ENCODE data around the gene THOC6.
"Not testable (repeated sequence)": the region's sequence is repeated elsewhere in the genome, so short reads cannot be mapped to it uniquely, and the experiment has no call there.

The THOC6 gene

DNA sequence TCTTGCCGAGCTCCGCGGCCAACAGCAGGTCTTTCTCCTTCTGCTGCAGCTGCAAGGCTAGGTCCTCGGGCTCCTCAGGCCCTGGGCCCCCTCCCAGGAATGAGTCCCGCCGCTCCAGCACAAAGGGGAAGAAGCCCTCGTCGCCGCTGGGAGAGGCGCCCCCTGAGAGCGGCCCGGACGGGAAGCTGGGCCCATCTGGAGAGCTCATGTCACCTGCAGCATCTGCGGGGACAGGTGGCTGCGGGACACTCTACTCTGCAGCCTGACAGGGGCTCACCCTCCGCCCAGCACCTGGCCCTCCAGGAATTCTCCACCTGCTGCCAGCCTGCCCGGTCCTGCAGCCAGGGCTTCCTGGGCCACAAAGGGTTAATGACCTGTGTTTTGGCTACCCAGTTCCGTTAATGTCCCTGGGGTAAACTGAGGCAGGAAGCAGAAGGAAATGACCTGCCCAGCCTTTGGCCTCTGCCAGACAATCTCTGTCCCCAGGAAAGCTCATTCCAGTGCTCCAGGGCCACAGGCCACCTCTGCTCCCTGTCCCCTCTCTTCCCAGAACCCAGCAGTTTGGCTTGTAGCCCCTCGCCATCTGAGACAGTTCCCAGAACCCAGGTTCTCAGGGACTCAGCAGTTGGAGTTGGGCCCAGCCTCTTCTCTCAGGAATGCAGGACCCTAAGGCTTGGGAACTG is 11.6 kb downstream of the THOC6 start:
- DNase-seq: no peak

DNA sequence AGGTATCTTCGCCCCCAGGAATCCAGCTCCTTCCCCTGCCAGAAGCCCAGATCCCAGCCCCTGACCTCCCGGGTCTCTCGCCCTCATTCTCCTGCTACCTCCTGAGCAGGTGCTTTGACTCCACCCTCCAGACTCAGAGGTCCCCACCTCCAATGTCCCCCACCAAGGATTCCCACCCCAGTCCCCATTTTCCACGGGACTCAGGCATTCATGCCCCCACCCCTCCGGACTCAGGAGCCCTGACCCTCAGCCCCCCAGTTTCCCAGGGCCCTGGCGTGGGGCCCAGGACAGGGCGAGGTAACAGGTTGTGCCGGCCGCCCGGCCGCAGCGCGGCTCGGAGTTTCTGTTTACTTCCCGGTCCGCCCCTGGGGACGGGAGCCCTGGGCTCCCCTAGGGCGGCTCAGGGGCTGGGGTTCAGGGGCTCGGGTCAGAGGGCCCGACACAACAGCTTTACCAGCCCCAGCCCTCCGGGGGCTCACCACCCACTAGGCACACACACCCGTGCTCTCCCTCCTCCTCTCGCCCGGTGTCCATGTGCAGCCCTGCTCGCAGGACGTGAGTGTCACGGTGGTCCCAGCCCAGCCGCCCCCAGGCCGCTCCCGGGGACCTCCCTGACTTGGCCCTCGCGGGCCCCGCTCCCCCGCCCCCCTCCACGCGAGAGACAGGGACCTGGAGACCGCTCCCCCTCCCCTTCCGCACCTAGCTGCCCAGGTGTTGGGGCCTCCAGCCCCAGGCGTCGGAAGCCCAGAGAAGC is 12.3 kb downstream of the THOC6 start:
- no peak for DNase-seq

DNA sequence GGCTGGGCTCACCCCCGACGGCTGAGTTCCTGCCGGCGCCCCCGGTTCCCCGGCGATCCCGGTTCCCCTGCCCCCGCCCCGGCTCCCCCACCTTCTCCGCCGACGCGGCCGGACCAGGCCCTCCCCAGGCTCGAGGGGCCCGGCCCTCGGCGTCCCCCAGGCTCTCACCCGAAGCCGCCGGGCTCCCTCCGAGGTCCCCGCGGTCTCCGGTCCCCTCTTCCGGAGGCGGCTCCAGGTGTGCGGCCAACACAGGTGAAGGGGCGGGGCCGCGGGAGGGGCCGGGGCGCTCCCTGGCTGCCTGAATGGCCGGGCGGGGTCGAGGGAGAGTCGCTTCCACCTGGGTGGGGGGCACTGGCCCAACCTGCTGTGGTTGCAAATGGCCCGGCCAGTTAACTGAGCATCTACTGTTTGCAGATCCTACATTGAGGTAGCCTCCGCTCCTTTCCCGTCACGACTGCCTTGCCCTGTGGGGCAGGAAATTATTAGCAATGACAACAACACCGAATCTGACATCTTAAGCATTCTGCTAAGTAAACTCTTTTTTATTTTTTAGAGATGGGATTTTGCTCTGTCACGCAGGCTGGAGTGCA is 13.0 kb downstream of the THOC6 start, which contains the start of gene BICDL2:
BICDL2 (minus strand) TSS at position 219 of the 590 bp plus-strand sequence. CDS start 1,448 bp downstream, outside the sequence.
- no peak for DNase-seq

DNA sequence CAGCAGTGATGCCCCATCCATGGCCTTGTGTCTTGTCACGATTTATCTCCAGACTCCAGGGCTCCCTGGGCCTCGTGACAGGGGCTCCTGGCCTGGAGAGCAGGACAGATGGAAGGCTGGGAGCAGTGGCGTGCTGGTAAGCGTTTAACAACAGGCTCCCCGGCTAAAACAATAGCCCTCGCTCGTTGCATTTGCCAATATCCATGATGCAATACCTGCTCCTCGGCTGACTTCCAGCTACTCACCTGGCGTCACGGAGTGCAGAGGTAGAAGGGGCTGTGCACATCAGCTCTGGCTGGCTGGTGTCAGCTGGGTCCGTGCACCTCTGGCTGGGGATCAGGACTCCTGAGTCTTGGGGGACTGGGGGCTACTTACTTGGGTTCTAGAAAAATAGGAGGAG is 14.4 kb downstream of the THOC6 start:
- no peak for DNase-seq

DNA sequence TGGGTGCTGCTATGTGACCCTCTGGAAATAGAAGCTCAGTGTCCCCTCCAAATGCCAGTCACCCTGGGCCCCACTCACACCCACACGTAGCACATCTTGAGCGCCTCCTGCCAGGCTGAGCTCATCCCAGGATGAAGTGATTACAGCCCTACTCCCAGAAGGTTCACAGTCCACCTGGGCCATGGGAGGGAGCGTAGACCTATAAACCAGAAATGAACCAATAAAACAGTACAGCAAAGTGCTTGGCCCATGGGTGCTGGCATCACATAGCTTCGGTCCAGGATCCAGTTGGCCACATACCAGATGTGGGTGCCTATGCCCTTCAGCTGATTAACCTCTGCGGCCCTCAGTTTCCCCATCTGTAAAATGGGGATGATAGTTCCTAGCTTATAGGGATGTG is 15.1 kb downstream of the THOC6 start:
- no peak for DNase-seq

DNA sequence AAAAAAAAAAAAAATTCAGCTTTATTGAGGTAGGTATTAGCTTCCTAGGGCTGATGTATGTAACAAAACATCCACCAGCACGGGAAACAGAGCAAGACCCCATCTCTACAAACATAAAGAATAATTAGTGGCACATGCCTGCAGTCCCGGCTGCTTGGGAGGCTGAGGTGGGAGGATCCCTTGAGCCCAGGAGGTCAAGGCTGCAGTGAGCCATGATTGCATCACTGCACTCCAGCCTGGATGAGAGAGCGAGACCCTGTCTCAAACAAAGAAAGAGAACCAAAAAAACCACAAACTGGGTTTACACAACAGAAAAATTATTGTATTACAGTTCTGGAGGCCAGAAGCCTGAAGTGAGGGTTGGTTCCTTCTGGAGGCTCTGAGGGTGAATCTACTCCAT is 18.5 kb downstream of the THOC6 start:
- no peak for DNase-seq

DNA sequence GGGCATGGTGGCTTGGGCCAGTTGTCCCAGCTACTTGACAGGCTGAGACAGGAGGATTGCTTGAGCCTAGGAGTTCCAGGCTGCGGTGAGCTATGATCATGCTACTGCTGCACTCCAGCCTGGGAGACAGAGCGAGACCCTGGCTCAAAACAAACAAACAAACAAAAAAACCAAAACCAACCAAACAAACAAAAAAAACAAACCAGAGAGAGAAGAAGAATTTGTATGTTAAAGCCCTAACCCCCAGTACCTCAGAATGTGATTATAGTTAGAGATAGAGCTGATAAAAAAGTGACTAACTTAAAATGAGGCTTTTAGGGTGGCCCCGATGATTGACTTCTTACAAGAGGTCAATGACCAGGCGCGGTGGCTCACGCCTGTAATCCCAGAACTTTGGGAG is 20.9 kb downstream of the THOC6 start:
- no peak for DNase-seq

DNA sequence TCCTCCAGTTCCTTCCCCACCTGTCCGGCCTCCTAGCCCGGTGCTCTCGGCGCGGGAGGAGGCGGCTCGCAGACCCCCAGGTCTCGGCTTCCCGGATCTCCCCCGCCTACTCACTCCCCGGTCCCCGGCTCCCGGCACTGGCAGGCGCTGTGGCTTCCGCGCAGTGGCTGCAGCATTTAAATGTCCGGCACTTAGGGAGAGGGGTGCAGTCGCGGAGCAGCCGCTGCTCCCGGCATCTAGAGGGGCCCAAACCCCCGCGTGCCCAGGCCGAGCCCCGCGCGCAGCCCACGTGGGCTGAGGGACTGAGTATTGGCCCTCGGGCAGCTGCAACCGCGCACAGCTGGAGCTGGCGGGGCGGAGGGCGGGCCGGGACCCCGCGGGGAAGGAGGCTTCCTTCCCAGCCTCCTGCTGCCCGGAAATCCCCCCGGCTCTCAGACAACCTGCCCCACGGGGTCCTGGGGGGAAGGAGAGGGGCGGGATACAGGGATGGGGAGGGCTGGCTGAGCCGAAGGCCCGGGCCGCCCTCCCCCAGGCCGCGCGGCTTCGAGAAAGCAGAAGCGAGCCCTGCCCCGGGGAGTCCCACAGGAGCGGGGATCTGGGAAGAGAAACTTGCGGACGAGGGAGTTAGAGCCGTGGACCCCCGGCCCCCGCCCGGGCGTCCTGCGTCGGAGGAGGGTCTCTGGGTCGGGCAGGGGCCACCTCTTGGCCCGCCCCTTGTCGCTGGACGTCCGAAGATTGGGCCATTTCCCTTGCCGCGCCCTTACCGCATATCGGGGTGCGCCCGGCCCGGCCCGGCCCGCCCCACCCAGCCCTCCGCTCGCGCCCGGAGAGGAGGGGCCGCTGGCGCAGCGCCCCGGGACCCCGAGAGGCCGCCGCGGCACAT is 22.2 kb downstream of the THOC6 start, which contains the start of gene MMP25:
MMP25 (plus strand) TSS at position 804 of the 883 bp plus-strand sequence. CDS start 357 bp downstream, outside the sequence.
- DNase-seq: no peak

DNA sequence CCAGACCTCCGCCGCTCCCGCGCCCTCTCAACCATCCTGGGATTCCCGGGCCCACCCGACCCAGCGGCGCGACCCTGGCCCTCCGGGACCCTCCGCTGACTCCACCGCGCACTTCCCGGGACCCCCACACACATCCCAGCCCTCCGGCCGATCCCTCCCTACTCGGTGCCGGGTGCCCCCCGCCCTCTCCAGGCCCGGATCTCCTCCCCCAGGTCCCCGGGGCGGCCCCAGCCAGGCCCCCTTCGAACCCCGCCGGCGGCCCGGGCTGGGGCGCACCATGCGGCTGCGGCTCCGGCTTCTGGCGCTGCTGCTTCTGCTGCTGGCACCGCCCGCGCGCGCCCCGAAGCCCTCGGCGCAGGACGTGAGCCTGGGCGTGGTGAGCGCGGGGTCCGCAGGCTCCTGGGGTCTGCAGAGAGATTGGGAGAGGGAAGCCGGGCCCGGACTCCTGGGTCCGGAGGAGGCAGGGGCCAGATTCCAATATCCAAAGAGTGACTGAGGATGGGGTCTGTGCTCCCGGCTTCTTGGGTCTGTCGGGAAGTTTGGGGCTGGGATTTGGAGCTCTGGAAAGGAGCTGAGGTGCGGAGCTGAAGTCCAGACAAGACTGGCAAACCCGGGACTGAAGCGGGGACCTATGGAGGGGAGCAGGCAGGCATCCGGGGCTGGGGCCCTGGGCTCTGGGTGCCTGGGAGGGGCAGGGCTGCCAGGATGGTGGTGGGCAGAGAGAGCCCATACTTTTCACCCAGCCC is 23.0 kb downstream of the THOC6 start:
- no peak for DNase-seq

DNA sequence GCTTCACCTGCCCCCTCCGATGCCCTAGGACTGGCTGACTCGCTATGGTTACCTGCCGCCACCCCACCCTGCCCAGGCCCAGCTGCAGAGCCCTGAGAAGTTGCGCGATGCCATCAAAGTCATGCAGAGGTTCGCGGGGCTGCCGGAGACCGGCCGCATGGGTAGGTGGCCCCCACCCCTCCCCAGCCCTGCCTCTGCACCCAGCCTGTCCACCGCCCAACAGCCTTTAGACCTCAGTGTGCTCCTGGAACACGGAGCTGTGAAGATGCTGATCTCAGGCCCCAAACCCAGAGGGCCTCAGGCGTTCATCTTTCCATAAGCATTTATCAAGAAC is 23.5 kb downstream of the THOC6 start:
- no peak for DNase-seq

DNA sequence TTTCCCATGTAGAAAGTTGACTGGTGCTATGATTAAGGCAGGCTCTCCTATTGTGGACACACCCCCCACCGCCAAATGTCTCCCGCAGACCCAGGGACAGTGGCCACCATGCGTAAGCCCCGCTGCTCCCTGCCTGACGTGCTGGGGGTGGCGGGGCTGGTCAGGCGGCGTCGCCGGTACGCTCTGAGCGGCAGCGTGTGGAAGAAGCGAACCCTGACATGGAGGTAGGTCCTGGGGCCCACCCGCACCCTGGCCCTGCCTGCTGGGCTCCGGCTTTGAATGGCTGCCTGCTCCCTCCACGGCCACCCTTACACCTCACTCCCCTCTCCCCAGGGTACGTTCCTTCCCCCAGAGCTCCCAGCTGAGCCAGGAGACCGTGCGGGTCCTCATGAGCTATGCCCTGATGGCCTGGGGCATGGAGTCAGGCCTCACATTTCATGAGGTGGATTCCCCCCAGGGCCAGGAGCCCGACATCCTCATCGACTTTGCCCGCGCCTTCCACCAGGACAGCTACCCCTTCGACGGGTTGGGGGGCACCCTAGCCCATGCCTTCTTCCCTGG is 26.2 kb downstream of the THOC6 start:
- DNase-seq: no peak

DNA sequence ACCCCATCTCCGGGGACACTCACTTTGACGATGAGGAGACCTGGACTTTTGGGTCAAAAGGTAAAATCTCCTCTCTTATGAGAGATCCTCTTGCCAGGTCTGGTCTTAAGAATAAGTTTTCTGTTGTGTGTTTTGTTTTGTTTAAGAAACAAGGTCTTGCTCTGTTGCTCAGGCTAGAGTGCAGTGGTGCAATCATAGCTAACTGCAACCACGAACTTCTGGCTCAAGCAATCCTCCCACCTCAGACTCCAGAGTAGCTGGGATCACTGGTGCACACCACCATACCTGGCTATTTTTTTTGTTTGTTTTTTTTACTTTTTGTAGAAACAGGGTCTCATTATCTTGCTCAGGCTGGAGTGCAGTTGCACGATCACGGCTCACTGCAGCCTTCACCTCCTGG is 26.7 kb downstream of the THOC6 start:
- DNase-seq: no peak

DNA sequence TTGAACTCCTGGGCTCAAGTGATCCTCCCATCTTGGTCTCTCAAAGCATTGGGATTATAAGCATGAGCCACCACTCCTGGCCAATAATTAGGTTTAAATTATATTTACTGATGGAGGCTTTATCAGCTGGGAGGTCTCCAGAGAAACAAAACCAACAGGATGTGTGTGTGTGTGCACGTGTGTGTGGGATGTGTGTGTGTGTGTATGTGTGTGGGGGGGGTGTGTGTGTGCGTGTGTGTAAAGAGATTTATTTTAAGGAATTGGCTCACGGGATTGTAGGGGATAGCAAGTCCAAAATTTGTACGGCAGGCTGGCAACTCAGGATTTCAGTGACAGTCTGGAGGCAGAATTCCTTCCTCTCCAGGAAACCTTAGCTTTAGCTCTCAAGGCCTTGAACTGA is 27.2 kb downstream of the THOC6 start:
- no peak for DNase-seq

DNA sequence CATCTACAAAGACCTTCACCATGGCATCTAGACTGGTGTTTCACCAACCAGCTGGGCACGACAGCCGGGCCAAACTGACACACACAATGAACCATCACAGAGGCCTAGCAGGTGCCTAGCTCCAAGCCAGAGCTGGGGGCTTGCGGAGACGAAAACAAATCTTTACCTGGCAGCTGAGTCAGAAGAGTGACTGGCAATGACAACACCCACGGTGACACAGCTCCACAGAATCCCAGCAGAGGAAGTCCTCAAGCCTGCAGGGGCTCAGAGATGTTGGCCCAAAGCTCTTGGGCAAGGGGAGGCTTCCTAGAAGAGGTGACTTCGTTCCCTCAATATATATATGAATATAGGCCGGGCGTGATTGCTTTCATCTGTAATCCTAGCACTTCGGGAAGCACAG is 27.7 kb downstream of the THOC6 start:
- DNase-seq: no peak

DNA sequence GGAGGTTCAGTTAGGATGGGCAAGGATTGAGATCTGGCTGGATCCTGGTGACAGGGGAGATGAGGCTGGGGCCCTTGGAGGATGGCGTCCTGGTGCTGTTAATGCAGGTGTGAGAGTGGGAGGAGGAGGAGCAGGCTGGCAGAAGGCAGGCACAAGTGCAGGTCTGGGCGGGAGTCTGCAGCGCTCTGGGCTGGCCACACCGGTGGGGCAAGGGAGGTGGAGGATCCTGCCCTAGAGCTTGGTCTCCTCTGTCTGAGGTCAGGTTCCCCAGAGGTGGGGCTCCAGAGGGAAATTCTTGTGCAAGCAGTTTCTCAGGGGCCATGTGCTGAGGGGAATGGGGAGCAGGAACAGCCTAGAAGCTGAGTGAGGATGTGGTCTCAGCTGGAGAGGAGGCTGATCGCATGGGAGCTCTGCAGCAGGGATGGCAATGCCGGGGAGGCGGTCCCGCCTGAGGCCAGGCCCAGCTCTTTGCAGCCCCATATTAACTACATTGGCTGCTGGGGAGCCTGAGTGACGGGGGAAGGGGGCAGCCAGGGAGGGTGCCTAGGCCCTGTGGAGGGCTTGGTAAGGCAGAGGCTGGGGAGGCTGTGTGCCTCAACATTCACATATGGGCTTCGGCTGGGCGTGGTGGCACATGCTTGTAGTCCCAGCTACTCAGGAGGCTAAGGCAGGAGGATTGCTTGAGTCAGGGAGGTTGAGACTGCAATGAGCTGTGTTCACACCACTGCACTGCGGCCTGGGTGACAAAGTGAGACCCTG is 28.9 kb downstream of the THOC6 start:
- DNase-seq: not testable (repeated sequence)

DNA sequence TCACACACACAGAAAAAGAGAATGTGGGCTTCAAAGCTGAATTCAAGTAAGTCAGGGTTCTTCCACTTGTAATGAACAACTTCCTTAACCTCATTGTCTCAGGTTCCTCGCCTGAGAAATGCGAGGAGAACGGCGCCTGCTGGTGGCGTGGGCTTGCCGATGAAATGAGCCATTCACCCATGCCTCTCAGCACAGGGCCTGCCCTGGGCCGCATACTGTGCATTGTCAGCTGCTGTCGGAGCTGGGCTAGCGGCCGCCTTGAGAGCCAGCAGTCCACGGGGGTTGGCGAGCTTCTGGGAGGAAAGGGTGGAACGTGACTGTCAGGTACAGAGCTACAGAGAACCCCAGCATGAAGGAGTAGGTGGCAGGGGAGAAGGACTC is 29.5 kb downstream of the THOC6 start:
- not testable (repeated sequence) for DNase-seq

DNA sequence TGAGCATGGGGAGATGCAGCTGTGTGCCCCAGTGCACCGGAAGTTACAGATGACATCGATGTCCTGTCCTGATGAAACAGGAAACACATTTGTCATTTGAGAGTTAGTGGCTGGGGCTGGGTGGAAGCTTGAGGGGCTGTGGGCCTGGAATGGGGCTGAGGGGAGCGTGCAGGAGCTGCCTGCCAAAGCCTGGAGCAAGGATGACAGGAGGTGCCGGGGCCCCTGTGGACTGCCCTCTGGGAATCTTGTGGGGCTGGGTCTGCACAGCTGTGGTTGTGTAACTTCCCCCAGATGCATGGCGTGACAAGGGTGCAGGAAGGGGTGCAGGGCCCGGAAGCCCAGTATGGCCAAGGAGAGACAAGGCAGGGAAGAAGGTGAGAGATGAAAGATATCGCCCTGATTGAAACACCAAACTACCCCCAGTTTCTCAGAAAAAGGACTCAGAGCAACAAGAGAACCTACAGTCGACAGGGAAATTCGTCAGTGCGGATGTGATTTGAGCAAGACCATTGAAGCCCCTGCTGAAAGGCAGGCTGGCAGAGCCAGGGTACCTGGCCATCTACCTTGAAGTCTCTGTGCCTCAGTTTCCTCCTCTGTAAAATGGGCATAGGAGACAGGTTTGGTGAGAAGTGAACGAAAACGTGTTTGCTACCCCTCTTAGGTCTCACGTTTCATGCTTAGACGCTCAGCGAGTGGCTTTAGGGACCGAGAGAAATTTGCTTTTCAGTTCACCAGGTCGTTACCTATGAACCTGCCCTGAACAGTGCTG is 31.3 kb downstream of the THOC6 start:
- no peak for DNase-seq

DNA sequence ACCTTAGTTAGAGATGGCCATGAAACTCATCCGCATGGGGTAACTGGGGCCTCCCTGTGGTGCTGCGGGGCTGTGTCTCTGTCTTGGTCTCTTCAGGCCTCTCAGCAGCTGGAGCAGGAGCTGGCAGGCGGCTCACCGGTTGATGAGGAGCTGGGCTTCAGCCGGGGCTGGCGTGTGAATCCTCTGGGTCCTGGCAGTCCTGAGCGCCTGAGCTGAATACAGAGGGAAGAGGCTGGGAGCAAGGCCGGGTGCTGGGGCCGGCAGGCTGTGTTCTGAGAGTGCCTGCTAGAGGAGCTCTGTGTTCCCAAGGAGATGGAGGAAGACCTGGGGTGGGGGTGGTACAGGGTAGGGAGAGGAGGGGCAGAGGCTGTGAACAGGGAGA is 31.9 kb downstream of the THOC6 start:
- DNase-seq: not testable (repeated sequence)

DNA sequence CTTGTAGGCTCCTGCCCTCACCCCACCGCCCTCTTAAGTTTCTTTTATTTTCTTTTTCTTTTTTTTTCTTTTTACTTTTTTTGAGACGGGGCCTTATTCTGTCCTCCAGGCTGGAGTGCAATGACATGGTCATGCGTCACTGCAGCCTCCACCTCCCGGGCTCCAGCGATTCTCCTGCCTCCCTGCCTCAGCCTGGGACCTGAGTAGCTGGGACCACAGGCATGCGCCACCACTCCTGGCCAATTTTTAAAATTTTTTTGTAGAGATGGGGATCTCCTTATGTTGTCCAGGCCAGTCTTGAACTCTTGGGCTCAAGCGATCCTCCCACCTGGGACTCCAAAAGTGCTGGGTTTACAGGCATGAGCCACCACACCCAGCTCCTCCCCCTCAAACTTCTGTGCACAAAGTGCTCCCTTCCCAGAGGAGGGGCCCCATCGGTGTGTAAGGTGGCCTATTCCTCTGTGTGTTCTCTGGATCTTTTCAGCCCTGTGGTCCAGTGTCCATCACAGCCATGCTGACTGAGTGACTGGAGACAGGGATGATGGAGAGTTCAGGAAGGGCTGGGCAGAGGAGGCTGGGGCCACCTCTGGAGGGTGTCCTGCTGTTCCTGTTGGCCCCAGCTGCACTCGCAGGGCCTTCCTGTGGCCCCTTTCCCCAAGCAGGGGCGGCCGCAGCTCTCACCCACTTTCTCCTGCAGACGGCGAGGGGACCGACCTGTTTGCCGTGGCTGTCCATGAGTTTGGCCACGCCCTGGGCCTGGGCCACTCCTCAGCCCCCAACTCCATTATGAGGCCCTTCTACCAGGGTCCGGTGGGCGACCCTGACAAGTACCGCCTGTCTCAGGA is 32.7 kb downstream of the THOC6 start:
- DNase-seq: no peak
